Measurements from ENCODE around the gene KRTAP9-7.
"Not testable (repeated sequence)": the region's sequence is repeated elsewhere in the genome, so short reads cannot be mapped to it uniquely, and the experiment has no call there.

The KRTAP9-7 gene

DNA sequence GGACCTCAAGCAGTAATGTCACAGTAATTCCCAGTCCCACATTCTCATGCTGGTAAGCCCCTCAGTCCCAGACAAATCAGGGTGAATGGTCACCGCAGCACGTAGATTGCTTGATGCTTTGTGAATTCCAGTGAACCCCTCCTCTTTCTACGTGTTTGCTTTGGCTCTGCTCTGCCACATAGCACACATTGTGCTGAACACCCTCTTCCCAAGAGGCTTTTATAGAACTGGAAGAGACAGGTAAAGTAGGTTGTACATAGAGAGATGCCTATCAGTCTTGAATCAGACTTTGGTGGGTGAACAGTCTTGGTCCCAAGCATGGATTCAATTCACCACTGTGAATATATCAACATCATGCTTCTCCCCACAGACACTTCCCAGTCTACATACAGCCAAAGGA is 10.9 kb upstream of the KRTAP9-7 start:
- Mint-ChIP-seq H3K27me3 (ENCODE audit: low read depth, poor library complexity) (peaks cover 35% of the 10 kb centered on the region), H3K4me1 (no peaks in the 10 kb centered on the region), H3K9me3 (no peaks in the 10 kb centered on the region), H3K4me3 (no peak overlapping the region), H3K27ac (no peak overlapping the region), H3K36me3 (ENCODE audit: low read depth) (no peaks in the 10 kb centered on the region)
- TF ChIP-seq, protein P1, sequence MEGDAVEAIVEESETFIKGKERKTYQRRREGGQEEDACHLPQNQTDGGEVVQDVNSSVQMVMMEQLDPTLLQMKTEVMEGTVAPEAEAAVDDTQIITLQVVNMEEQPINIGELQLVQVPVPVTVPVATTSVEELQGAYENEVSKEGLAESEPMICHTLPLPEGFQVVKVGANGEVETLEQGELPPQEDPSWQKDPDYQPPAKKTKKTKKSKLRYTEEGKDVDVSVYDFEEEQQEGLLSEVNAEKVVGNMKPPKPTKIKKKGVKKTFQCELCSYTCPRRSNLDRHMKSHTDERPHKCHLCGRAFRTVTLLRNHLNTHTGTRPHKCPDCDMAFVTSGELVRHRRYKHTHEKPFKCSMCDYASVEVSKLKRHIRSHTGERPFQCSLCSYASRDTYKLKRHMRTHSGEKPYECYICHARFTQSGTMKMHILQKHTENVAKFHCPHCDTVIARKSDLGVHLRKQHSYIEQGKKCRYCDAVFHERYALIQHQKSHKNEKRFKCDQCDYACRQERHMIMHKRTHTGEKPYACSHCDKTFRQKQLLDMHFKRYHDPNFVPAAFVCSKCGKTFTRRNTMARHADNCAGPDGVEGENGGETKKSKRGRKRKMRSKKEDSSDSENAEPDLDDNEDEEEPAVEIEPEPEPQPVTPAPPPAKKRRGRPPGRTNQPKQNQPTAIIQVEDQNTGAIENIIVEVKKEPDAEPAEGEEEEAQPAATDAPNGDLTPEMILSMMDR (IDR thresholded peaks at IDR 0.05): no peak
- DNase-seq: no peak

DNA sequence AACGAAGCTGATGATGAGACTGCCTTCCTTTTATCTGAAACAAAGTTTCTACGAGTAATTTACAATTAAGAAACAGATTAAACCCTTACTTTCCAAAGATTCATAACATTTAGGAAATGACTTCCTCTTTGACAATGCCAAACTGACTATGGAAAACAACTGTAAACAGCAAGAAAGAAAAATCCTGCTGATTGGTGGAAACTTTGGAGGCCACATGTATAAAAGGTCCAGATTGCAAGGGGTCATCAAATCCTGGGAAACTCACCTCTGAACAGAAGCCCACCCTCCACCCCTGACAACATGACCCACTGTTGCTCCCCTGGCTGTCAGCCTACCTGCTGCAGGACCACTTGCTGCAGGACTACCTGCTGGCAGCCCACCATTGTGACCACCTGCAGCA is 10.4 kb upstream of the KRTAP9-7 start, which contains the start of gene KRTAP9-6:
Gene KRTAP9-6 (plus strand): TSS at position 301 of the 400 bp plus-strand sequence. CDS start 0 bp downstream, at position 301.
- Mint-ChIP-seq H3K4me1 (no peaks in the 10 kb centered on the region), H3K9me3 (no peaks in the 10 kb centered on the region), H3K27me3 (ENCODE audit: low read depth, poor library complexity) (peaks cover 33% of the 10 kb centered on the region), H3K4me3 (no peak within 1 kb of the TSS), H3K36me3 (ENCODE audit: low read depth) (no peaks in the 10 kb centered on the region), H3K27ac (no peak within 1 kb of the TSS)
- DNase-seq: no peak
- TF ChIP-seq, protein P1 (IDR thresholded peaks at IDR 0.05): no peak

DNA sequence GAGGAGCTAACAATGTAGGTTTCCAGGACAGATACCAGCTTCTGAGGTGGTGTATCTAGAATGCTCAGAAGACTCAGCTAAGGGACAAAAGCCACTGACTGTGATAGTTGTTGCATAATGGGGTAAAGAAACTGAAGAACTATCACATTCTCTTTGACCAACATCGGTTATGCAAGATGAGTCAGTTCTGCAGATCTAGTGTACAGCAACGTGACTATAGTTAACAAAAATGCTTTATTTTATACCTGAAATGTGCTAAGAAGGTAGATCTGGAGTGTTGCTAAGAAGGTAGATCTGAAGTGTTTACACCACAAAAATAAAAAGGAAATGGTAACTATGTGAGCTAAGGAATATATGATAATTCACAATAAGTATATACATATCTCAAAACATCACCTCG is 7.8 kb upstream of the KRTAP9-7 start:
- TF ChIP-seq, protein P1 (IDR thresholded peaks at IDR 0.05): no peak
- Mint-ChIP-seq H3K4me1 (no peaks in the 10 kb centered on the region), H3K4me3 (no peak overlapping the region), H3K36me3 (ENCODE audit: low read depth) (no peaks in the 10 kb centered on the region), H3K9me3 (no peaks in the 10 kb centered on the region), H3K27me3 (ENCODE audit: low read depth, poor library complexity) (peaks cover 22% of the 10 kb centered on the region), H3K27ac (no peak overlapping the region)
- no peak for DNase-seq

GRCh38 chr17:41271323-41271722 is 4.2 kb upstream of the KRTAP9-7 start:
- H3K27ac Mint-ChIP-seq; H3K36me3 Mint-ChIP-seq (ENCODE audit: low read depth); H3K27me3 Mint-ChIP-seq (ENCODE audit: low read depth, poor library complexity); DNase-seq; H3K4me3 Mint-ChIP-seq; H3K4me1 Mint-ChIP-seq; H3K9me3 Mint-ChIP-seq: not testable (repeated sequence)

- peaks cover 5% of the 10 kb centered on the region for H3K27me3 Mint-ChIP-seq (ENCODE audit: low read depth, poor library complexity)
- H3K9me3 Mint-ChIP-seq: no peaks in the 10 kb centered on the region
- H3K36me3 Mint-ChIP-seq (ENCODE audit: low read depth): no peaks in the 10 kb centered on the region
Observed at GRCh38 chr17:41271858-41272257, 3.6 kb upstream of the KRTAP9-7 start.

GRCh38 chr17:41278176-41278955 is 2.9 kb downstream of the KRTAP9-7 start:
- no peaks in the 10 kb centered on the region for H3K9me3 Mint-ChIP-seq
- H3K27ac Mint-ChIP-seq: no peak overlapping the region
- no peak for DNase-seq
- H3K4me3 Mint-ChIP-seq: no peak overlapping the region
- no peaks in the 10 kb centered on the region for H3K36me3 Mint-ChIP-seq (ENCODE audit: low read depth)
- TF ChIP-seq, protein P1 (IDR thresholded peaks at IDR 0.05): no peak
- no peaks in the 10 kb centered on the region for H3K4me1 Mint-ChIP-seq
- H3K27me3 Mint-ChIP-seq (ENCODE audit: low read depth, poor library complexity): peaks cover 16% of the 10 kb centered on the region

More at GRCh38 chr17:41271858-41272257, 3.6 kb upstream of the KRTAP9-7 start:
- Mint-ChIP-seq H3K4me3 (no peak overlapping the region), H3K27ac (no peak overlapping the region), H3K4me1 (no peaks in the 10 kb centered on the region)
- DNase-seq: no peak
- TF ChIP-seq, protein P1 (IDR thresholded peaks at IDR 0.05): no peak

All from nephron progenitor cell (in vitro differentiated cells).